NOMO-1 treated with DMSO at 0.1 percent for 48 hours (cell line): Measurements from ENCODE around the gene BLTP3B.

Source experiments
- DNase-seq: peaks from one replicate; lab custom pipeline; 2025; ENCODE audit not compliant: unreplicated experiment; lab: John Stamatoyannopoulos, UW

Gene BLTP3B

DNA sequence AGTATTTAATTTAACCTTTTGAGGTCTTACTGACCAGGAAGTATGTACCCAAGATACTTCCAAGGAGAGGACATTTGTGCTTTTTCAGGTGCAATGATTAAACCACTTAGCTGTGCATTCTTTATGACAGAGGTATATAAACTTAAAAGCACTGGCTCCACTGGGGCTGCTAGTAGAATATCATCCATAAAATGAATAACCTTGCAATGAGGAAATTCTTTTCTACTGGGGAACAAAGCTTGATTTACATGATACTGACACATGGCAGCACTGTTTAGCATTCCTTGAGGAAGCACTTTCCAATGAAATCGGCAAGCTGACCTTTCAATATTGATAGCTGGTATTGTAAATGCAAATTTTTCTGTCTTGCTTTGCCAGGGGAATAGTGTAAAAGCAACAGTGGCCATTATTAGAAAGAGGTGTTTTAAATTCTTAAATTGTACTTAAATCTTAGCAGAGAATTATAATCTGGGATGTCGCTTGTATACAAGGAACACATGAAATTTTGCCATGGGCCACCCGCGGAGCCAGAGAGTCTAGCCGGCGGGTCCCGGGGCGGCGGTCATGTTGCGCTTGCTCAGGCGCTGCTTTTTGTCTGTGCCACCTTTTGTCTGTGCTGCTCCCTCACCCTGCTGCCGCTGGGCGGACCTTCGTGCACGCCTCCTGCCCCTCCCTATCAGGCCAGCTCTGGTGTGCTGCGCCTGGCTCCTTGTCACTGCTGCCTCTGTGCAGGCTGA is 20.9 kb upstream of the BLTP3B start:
- peak; percentile 75 for DNase-seq

DNA sequence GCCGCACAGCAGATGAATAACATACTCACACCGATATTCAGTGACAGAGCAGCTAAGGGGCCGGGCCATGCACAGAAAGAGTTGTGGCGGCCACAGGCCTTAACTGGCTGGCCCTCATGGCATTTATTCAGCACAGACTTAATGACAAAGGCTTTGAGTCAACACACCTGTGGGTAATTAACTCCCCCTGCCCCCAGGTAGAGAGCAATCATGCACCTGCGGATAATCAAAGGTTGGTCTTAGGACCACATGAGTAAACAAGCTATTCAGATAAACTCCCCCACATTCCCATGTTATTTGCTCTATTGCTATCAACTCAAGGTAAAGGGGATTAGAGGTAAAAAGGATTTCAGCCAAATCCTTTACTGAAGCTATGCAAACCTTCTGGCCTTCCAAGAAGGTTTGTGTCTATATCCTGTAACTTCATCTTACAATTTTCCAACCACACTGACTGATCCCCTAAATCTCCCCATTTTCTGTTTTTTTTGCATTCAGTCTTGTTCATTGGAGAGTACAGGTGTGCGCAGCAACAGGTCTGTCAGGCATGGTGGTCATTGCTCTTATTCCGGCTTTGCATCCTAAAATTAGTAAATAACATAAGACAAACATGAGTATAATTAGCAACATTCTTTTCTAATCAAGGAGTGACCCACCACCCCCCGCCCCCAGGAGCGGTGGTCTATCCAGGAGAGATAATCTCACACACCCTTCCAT is 16.9 kb upstream of the BLTP3B start:
- no peak for DNase-seq

- DNase-seq: no peak
Observed at GRCh38 chr12:100158535-100158934, 15.9 kb upstream of the BLTP3B start.

DNA sequence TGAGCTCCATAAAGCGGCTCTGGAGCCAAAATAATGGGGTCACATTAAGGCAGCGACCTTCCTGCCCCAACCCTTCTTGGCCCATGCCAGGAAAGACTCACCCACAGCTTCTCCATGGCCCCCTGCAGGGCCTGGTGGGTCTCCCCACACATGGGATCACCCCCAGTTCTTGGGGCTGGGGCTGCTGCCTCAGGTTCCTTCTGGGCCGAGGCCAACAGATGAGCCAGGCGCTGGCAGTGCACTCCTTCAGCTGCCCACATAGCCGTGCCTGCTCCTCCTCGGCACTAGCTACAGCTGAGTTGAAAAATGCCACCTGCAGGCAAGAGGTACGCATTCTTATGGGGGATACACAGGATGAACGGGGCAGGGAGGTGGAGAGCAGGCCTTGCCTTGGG is 14.8 kb upstream of the BLTP3B start:
- no peak for DNase-seq

DNA sequence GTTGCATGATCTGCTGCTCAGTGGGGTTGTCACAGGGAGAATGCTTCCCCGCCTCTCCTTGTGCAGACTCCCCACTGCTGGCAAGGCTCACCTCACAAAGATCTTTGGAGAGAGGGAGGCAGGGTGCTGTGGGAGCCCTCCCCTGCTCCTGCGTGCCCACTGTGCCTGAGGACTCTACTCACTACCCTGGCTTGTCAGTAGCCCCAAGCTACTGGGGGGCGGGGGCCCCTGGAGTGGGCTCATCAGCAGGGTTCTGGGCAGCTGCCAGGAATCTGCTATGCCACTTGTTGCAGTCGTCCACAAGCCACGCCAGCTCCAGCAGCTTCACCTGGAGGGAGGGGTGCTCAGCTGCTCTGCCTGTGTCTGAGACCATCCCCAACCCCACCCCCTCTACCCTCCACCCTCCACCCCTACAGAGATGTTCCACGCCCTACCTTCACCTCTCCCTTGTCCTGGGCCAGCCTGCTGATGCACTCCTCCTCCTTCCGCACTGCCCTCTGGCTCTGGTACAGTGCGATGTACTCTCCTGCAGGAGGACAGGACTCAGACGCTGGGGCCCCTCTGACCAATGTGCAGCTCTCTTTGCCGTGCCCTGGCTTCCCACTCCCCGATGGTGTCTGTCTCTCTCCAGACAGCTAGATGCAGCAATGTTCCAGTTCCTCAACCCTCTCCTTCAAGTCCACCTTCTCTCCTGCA is 14.2 kb upstream of the BLTP3B start:
- DNase-seq: no peak

- peak; percentile 41 for DNase-seq
Observed at GRCh38 chr12:100154474-100155247, 12.0 kb upstream of the BLTP3B start.

DNA sequence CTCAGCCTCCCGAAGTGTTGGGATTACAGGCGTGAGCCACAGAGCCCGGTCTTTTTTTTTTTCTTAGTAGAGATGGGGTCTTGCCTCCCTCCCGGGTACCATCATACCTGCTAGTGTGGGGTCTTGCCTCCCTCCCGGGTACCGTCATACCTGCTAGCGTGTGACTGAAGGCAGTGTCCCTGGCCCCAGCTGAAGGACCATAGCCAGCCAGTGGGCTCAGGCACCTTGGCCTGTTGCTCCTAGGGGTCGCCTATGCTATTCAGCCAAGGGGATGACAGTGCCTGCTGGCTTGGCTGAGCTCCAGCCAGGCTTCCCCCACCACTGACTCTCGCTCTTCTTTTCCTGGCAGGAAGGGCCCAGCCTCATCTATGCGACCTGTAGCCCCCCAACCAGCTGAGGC is 10.5 kb upstream of the BLTP3B start:
- DNase-seq: no peak

GRCh38 chr12:100151769-100152168 is 9.1 kb upstream of the BLTP3B start:
- DNase-seq: no peak

- no peak for DNase-seq
Observed at GRCh38 chr12:100146252-100146651, 3.6 kb upstream of the BLTP3B start.

GRCh38 chr12:100145643-100146042 is 3.0 kb upstream of the BLTP3B start:
- no peak for DNase-seq

GRCh38 chr12:100141998-100142850 is 450 bp downstream of the BLTP3B start:
- no peak for DNase-seq

GRCh38 chr12:100141666-100141997 is 1.0 kb downstream of the BLTP3B start:
- peak; percentile 74 for DNase-seq

DNA sequence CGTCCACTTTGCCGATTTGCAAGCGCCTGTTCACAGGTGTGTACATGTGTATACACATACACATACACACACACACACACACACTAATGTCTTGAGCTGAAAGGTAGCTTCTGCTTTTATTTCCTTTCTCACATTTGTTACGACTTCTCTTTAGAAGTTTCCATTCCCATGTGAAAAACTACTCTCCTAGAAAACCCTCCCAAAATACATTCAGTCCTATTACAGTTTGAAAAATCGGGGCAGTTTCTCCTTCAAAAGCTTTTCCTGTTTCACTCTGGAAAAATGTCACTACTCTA is 3.9 kb downstream of the BLTP3B start:
- DNase-seq: peak; percentile 18

DNA sequence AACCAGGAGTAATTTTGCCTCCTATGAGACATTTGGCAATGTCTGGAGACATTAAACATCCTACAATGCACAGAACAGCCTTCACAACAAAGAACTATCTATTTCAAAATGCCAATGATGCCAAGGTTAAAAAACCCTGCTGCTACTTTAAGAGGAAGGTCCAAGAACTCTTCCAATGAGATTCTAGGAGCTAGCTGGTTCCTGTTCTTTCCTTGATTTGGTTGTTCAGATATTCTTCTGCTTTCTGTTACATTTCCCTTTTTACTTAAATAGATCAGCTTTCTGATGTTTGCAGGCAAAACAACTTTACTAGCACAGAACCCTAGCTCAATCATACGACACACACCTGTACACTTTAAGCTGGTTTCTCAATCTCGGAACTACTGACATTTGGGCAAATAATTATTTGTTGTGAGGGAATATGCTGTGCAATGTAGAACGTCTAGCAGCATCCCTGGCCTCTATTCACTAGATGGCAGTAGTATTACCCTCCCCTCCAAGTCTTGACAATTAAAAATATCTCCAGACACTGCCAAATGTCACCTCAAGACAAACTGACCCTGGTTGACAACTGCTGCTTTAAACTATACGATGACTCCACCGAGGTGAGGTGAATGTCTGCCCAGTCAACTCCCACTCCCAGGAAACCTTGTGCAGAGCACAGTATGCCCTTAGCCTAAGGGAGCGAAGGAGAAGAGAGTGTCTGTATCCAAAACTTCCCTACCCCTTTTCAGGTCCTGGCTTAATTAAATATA is 4.4 kb downstream of the BLTP3B start:
- DNase-seq: peak; percentile 79

- no peak for DNase-seq
Observed at GRCh38 chr12:100133200-100133599, 9.5 kb downstream of the BLTP3B start.

DNA sequence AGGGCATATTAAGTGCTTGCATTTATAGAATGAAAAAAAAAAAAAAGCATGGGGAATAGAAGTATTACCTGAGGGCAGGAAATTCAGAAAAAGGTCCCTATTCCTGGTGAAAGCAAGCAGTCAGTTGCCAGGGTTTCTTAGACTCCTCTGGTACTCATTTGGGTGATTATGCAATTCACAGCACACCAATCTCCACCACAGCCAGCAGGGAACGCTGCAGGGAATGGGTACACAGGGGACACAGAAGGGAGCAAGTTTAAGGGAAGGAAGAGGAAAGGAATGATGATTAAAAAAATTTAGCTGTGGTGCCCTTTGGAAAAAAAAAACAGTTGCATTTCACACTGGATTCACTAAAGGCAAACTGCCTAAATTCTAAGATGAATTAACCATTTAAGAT is 14.2 kb downstream of the BLTP3B start:
- DNase-seq: peak; percentile 66

GRCh38 chr12:100127766-100128511 is 14.7 kb downstream of the BLTP3B start:
- DNase-seq: peak; percentile 93

- DNase-seq: no peak
Observed at GRCh38 chr12:100123316-100124095, 19.2 kb downstream of the BLTP3B start.

GRCh38 chr12:100120355-100120754 is 22.3 kb downstream of the BLTP3B start:
- no peak for DNase-seq
